Measurements from ENCODE around the gene MMS22L.
"Not testable (repeated sequence)": the region's sequence is repeated elsewhere in the genome, so short reads cannot be mapped to it uniquely, and the experiment has no call there.

Gene MMS22L

DNA sequence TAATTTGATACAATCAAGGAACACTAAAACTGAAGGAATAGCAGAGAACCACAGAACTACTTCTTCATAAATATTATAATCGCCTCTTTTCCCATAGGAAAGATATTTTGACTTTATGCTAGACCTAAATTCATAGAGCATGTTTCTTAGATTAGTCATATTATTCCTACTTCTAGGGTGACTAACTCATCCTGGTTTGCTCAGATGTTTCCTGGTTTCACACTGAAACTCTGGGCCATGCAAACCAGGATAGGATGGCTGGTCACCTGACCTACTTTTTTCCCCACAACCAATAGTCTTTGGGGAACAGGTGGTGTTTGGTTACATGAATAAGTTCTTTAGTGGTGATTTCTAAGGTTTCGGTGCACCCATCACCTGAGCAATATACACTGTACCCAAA lies 42.8 kb downstream of the MMS22L start:
- no peak for DNase-seq (ENCODE audit: low spot score)

GRCh38 chr6:97231911-97232310 lies 51.1 kb downstream of the MMS22L start:
- no peak for DNase-seq (ENCODE audit: low spot score)

DNA sequence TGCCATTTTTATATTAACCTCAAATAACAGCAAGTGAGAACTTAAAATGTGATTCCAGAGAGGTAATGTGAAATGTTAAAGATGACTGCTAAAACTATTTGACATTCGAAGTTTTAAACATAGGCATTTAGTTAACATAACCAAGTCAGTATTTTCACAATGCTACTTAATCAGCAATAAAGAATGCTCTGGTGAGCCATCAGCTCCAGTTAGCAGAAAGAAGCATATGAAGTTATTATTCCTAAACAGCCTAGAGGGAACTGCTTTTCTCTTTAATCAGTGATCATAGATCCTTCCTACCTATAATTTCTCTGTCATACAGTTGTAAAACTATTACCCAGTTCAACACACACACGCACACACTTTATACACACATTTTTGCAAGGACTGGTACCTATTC lies 60.1 kb downstream of the MMS22L start:
- DNase-seq (ENCODE audit: low spot score) = no peak

- DNase-seq (ENCODE audit: low spot score) = no peak
These were observed 64.1 kb downstream of the MMS22L start for GRCh38 chr6:97218912-97219311.

GRCh38 chr6:97215157-97215769 lies 67.8 kb downstream of the MMS22L start:
- DNase-seq (ENCODE audit: low spot score) = no peak

GRCh38 chr6:97214671-97215070 lies 68.3 kb downstream of the MMS22L start:
- DNase-seq (ENCODE audit: low spot score) = no peak

- no peak for DNase-seq (ENCODE audit: low spot score)
These were observed 75.6 kb downstream of the MMS22L start for GRCh38 chr6:97207383-97207782.

GRCh38 chr6:97205966-97206365 lies 77.0 kb downstream of the MMS22L start:
- no peak for DNase-seq (ENCODE audit: low spot score)

GRCh38 chr6:97203343-97203742 lies 79.7 kb downstream of the MMS22L start:
- DNase-seq (ENCODE audit: low spot score) = no peak

DNA sequence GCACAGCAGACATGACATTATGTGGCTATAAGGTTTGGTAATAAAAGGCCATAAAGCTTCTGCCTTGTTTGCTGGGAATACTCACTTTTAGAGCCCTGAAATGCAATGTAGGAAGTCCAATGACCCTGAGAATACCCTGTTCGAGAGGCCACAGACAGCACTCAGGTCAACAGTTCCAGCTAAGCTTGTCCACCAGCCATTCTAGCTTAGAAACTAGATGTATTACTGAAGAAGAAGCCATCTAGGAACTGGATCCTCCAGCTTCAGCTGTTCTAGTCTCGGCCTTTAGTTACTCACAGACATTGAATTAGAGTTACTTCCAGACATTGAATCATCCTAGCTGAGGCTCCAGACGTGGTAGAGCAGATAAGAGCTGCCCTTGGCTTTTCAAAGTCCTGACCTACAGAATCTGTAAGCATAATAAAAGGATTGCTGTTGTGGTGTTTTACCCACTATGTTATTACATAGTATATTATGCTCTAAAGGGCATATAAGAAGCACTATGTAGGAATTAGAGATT lies 84.9 kb downstream of the MMS22L start:
- DNase-seq (ENCODE audit: low spot score) = no peak

DNA sequence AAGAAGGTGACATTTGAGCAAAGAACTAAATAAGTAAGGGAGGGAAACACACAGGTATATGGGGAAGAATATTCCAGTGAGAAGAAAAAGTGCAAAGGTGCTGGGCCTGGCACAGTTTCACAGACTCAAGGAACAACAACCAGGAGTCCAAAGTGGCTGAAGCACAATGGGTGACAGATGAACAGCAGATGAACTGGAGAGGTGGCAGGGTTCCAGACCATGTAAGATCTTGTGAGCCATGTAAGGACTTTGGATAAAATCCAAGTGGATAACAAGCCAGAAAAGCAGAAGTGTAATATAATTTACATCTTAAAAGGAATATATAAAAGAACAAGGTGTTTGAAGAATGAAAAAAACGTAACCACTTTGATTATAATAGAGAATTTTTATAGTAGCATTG lies 87.9 kb downstream of the MMS22L start:
- DNase-seq (ENCODE audit: low spot score) = no peak

DNA sequence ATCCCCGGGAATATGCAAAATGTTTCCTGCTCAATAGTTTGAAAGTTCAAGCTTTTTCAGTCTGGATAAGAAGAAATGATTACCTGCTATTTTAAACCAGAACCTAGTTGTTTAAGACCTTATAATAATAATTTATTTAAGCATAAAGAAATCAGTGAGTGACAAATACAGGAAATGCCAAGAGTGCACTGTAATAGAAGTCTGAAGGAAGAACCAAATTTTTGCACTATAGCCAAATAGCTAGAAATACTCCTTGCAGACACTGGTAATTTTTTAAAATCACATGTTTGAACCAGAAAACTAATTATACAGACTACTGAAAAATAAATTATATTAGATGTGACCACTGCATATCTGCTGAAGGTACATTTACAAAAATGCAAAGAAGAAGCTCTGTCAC lies 93.2 kb downstream of the MMS22L start:
- no peak for DNase-seq (ENCODE audit: low spot score)

DNA sequence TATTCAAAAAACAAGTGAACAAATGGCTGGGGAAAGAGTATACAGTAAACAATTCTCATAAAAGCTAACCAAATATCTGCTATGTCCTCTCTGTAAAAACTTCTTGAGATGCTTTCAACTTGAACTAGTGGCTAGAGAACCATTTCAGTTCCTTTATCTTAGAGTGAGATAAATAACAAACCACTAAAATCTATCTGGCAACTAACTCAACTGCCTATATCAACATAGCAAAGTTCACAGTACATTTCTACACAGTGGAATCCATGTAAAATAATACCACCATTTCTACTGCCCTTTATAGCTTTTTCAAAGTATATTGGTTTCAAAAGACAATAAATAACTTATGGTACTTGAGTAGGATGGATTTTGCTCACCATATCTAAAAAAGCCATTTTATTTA lies 95.1 kb downstream of the MMS22L start:
- no peak for DNase-seq (ENCODE audit: low spot score)

- peak; percentile 28 for DNase-seq (ENCODE audit: low spot score)
These were observed 96.5 kb downstream of the MMS22L start for GRCh38 chr6:97186416-97186999.

GRCh38 chr6:97177905-97178304 lies 105.1 kb downstream of the MMS22L start:
- no peak for DNase-seq (ENCODE audit: low spot score)

DNA sequence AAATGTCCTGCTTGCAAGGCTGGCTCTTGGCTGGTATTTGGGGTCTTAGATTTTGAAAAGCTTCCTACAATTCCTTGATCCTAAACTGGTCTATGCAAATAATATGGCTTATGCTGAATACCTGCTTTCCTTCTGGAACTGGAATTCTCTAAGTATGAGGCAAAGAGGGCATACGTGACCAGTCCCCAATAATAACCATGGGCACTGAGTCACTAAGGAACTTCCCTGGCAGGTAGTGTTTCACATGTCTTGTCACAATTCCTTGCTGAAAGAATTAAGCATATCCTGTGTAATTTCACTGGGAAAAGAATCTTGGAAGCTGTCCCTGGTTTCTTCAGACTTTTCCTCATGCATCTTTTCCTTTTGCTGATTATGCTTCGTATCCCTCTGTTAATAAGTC lies 106.5 kb downstream of the MMS22L start:
- no peak for DNase-seq (ENCODE audit: low spot score)

DNA sequence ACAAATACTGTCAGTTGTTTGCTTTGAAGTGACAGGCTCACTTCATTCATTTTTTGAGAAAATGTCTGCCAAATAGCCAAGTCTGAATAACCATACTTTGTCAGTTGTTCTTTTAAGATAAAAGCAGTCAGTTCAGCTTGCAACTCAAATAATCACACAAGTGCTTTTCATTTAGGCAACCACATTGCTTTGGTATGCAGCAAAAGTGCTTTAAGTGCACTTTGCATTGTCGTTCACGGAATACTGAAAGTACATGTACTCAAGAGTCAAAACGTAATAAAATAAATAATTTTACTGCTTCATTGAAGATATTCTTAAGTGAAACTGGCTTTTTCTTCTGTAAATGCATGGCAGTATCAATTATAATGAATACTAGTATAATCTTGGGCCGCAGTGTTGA lies 107.2 kb downstream of the MMS22L start:
- no peak for DNase-seq (ENCODE audit: low spot score)

DNA sequence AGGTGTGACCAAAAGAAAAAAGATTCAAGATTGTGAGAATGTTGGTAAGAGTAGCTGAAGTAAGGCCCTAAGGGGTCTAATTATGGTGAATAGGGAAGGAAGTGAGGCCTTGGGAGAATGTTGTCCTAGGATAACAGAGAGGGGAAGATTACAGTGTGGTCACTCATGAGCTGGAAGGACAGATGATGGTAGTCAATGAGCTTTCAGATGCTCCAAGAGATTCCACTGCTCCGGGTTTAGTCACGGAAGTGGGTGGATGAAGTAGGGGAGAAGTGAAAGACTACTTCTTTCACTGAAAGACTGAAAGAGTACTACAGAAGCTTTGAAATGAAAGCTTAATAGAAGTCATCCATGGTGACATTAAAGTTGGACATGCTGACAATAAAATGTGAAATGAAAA lies 108.5 kb downstream of the MMS22L start:
- DNase-seq (ENCODE audit: low spot score) = no peak

DNA sequence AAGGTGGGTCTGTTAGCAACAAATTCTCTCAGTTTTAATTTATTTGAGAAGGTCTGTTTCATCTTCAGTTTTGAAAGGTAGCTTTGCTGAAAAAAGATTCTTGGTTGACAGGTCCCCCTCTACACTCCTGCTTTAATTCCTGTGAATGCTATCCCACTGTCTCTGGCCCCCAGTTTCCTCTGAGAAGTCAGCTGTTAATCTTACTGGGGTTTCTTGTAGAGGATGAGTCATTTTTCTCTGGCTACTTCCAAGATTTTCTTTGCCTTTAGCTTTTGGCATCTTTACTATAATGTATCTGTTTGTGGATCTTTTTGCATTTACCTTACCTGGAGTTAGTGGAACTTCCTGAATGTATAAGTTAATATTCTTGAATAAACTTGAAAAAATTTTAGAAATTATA lies 122.7 kb downstream of the MMS22L start:
- no peak for DNase-seq (ENCODE audit: low spot score)

DNA sequence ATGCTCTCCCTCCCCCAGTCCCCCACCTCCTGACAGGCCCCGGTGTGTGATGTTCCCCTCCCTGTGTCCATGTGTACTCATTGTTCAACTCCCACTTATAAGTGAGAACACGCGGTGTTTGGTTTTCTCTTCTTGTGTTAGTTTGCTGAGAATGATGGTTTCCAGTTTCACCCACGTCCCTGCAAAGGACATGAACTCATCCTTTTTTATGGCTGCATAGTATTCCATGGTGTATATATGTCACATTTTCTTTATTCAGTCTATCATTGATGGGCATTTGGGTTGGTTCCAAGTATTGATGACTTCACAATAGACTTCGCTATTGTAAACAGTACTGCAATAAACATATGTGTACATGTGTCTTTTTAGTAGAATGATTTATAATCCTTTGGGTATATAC lies 127.6 kb downstream of the MMS22L start:
- not testable (repeated sequence) for DNase-seq (ENCODE audit: low spot score)

- no peak for DNase-seq (ENCODE audit: low spot score)
These were observed 129.0 kb downstream of the MMS22L start for GRCh38 chr6:97154015-97154414.

DNA sequence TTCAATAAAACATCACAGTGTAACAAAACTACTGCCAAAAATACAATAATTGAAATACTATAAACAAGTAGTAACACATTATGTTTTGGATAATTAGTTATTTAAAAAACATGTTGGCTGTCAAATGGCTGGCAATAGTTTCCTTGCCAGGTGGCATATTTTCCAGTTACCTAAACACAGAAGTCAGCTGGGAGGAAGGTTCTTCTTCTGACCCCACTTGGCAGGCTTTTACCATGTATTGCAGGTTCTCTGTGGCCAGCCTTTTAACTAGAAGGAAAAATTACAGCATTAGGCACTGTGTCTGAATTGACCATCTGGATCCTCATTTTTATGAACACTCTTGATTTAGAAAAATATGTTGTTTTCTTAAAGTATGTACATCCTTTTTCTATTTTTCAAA lies 131.4 kb downstream of the MMS22L start:
- no peak for DNase-seq (ENCODE audit: low spot score)

GRCh38 chr6:97150932-97151331 lies 132.1 kb downstream of the MMS22L start:
- DNase-seq (ENCODE audit: low spot score) = no peak

DNA sequence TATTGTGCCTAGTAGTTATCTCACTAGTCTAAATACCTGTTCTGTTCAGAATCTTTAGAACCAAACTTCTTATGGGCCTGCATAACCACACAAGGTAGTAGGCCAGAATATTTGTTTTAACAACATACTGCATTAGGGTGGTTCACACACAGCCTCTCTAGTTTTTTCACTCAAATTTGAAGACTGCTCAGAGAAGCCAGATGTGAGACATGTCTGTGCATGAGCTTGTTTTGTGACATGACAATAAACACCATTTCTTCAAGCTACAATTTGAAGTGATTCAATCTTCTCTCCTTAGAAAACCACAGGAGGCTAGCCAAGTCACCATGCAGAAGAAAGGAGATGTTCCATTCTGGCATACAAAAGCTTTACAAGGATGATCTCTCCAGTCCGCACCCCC lies 135.6 kb downstream of the MMS22L start:
- no peak for DNase-seq (ENCODE audit: low spot score)
